ENCODE measurements around the gene OVAAL.

The OVAAL gene

GRCh38 chr1:180571060-180571831 lies 12.5 kb downstream of the OVAAL start:
- DNase-seq: no peak

- no peak for DNase-seq
Observed at GRCh38 chr1:180571832-180572636, 13.3 kb downstream of the OVAAL start.

GRCh38 chr1:180572760-180573159 lies 14.0 kb downstream of the OVAAL start:
- DNase-seq: no peak

- DNase-seq: no peak
Observed at GRCh38 chr1:180574031-180574713, 15.4 kb downstream of the OVAAL start.

- DNase-seq: no peak
Observed at GRCh38 chr1:180577361-180577760, 18.6 kb downstream of the OVAAL start.

- no peak for DNase-seq
Observed at GRCh38 chr1:180579961-180580611, 21.3 kb downstream of the OVAAL start.

- DNase-seq: no peak
Observed at GRCh38 chr1:180581635-180582039, 22.9 kb downstream of the OVAAL start.

- no peak for DNase-seq
Observed at GRCh38 chr1:180584869-180585268, 26.1 kb downstream of the OVAAL start.

- no peak for DNase-seq
Observed at GRCh38 chr1:180585994-180586359, 27.2 kb downstream of the OVAAL start.

- DNase-seq: no peak
Observed at GRCh38 chr1:180586671-180587155, 27.9 kb downstream of the OVAAL start.

GRCh38 chr1:180588121-180588520 lies 29.4 kb downstream of the OVAAL start:
- no peak for DNase-seq

- DNase-seq: no peak
Observed at GRCh38 chr1:180590889-180591288, 32.1 kb downstream of the OVAAL start.

- DNase-seq: no peak
Observed at GRCh38 chr1:180593382-180593781, 34.6 kb downstream of the OVAAL start.

- no peak for DNase-seq
Observed at GRCh38 chr1:180594723-180595122, 36.0 kb downstream of the OVAAL start.

GRCh38 chr1:180595966-180596365 lies 37.2 kb downstream of the OVAAL start:
- DNase-seq: no peak

- DNase-seq: no peak
Observed at GRCh38 chr1:180597520-180597919, 38.8 kb downstream of the OVAAL start.

GRCh38 chr1:180598333-180598974 lies 39.7 kb downstream of the OVAAL start:
- no peak for DNase-seq

GRCh38 chr1:180600343-180600742 lies 41.6 kb downstream of the OVAAL start:
- no peak for DNase-seq

GRCh38 chr1:180601512-180601911 lies 42.7 kb downstream of the OVAAL start:
- DNase-seq: no peak

- DNase-seq: no peak
Observed at GRCh38 chr1:180603223-180603849, 44.6 kb downstream of the OVAAL start.

- no peak for DNase-seq
Observed at GRCh38 chr1:180603850-180604226, 45.1 kb downstream of the OVAAL start.

- no peak for DNase-seq
Observed at GRCh38 chr1:180606155-180606554, 47.4 kb downstream of the OVAAL start.

Measured in CD4-positive, alpha-beta T cell treated with Interferon alpha-2 for 1 hour (primary cell).